Measurements from ENCODE around the gene NYNRIN. TPM values are rescaled to one million over a fixed set of nuclear protein-coding genes. Genes with fewer than 3 reads are reported as not detected.

NYNRIN gene
- total RNA-seq, 1 experiment from 2014 or later = 0.27 TPM

- Histone ChIP-seq H3K27me3 (ENCODE audit: insufficient read depth, low read length) (no peaks in the 10 kb centered on the region), H3K36me3 (ENCODE audit: control insufficient read depth in 1 of 2, insufficient read depth in 2 of 2, low read length in 2 of 2) (no peaks in the 10 kb centered on the region), H3K4me1 (ENCODE audit: control insufficient read depth in 1 of 2, insufficient read depth in 2 of 2, low read length in 2 of 2) (peaks cover 0 to 6% of the 10 kb centered on the region in 2 experiments; a peak in 1 of 4 replicates), H3K79me2 (ENCODE audit: insufficient read depth, low read length) (no peaks in the 10 kb centered on the region), H3K4me2 (ENCODE audit: low read length) (no peak overlapping the region), H3K27ac (ENCODE audit: low read depth, low read length) (no peak overlapping the region), H4K20me1 (ENCODE audit: insufficient read depth) (no peaks in the 10 kb centered on the region), H3K9me2 (ENCODE audit: insufficient read depth) (no peaks in the 10 kb centered on the region), H3K9ac (ENCODE audit: low read length) (no peak overlapping the region), H2AFZ (ENCODE audit: low read depth, low read length, poor library complexity, severe bottlenecking) (no peak overlapping the region), H3K4me3 (replicated peaks in 1 of 2; ENCODE audit: low read depth in 1 of 2, low read length in 2 of 2) (no peak overlapping the region), H3K9me3 (ENCODE audit: control insufficient read depth in 1 of 2, insufficient read depth in 1 of 2, low read depth in 1 of 2, low read length in 2 of 2) (no peaks in the 10 kb centered on the region)
- DNase-seq (ENCODE audit: low read depth, low spot score) = no peak
- ChIA-PET RAD21 (ENCODE audit: low non-redundant PET in 1 of 2, low total read pairs in 2 of 2, uncharacterized antibody in 2 of 2, unreplicated experiment in 2 of 2) (no interaction called here), CTCF (interaction anchor here (2.4 kb wide), 1 partner anchor 14 kb away, joined by 7 read pairs; no protein-coding TSS in a partner anchor), POLR2A (no interaction called here)
- ATAC-seq = no peak
- TF ChIP-seq ZNF274 (IDR thresholded peaks at IDR 0.05; ENCODE audit: low read depth, low read length) (no peak), ZFX (IDR thresholded peaks at IDR 0.05) (no peak), EGR1 (IDR thresholded peaks at IDR 0.05; ENCODE audit: low read depth) (no peak), SIN3A (IDR thresholded peaks at IDR 0.05; ENCODE audit: low read depth) (no peak), EZH2phosphoT487 (IDR thresholded peaks at IDR 0.05; ENCODE audit: borderline replicate concordance) (no peak), MAX (IDR thresholded peaks at IDR 0.05) (no peak), CEBPB (IDR thresholded peaks at IDR 0.05; ENCODE audit: low read depth) (no peak), ZBTB33 (IDR thresholded peaks at IDR 0.05; ENCODE audit: extremely low read depth, insufficient replicate concordance, low read length) (no peak), ELF1 (IDR thresholded peaks at IDR 0.05; ENCODE audit: borderline replicate concordance, low read depth) (no peak), ATF3 (IDR thresholded peaks at IDR 0.05) (no peak), RAD21 (IDR thresholded peaks at IDR 0.05; ENCODE audit: low read depth) (no peak), POLR2A (IDR thresholded peaks at IDR 0.05; ENCODE audit: borderline replicate concordance, extremely low read depth, insufficient read depth, insufficient read length) (no peak), CBX3 (IDR thresholded peaks at IDR 0.05; ENCODE audit: low read depth) (no peak)
- intact Hi-C loops (cut with micrococcal nuclease) = no loop called here
- BruUV-seq (replicated peaks) = no TSS peak
Measured at GRCh38 chr14:24379907-24380730, 18.7 kb upstream of the NYNRIN start.

All from HCT116 (cell line).